Activated B cell treated with CpG ODN at 0.5 μM for 24 hours (primary cell): ENCODE measurements around the gene PLN. TPM values are rescaled to one million over a fixed set of nuclear protein-coding genes. Genes with fewer than 3 reads are reported as not detected.

Source experiments
- ATAC-seq: fragments of 200-7000 bp; cut with Tn5 transposase; one replicate; pipeline ENCODE4 v1.10.0; 2021; ENCODE audit warnings: low read depth, mild to moderate bottlenecking, moderate library complexity
- CTCF ChIA-PET: fragments of 350-600 bp; sonication (Branson Sonifier 250); formaldehyde crosslinking; loops from one replicate; lab custom pipeline; 2021; ENCODE audit warnings: antibody characterized with exemption; lab: Charles Lee
- POLR2A ChIA-PET: fragments of 350-600 bp; sonication (Branson Sonifier 250); formaldehyde crosslinking; loops from one replicate; lab custom pipeline; 2021; ENCODE audit warnings: antibody characterized with exemption; lab: Charles Lee
- DNase-seq: peaks from one replicate; pipeline ENCODE4 v3.0.0; 2022
- H3K27ac Mint-ChIP-seq: one replicate; pipeline ENCODE4 v1.8.0; 2020; ENCODE audit warnings: mixed read lengths
- H3K27me3 Mint-ChIP-seq: one replicate; pipeline ENCODE4 v1.8.0; 2021; ENCODE audit warnings: mixed read lengths
- H3K36me3 Mint-ChIP-seq: one replicate; pipeline ENCODE4 v1.8.0; 2021; ENCODE audit warnings: low read depth, mixed read lengths
- H3K4me1 Mint-ChIP-seq: one replicate; pipeline ENCODE4 v1.8.0; 2021; ENCODE audit warnings: mixed read lengths
- H3K4me3 Mint-ChIP-seq: one replicate; pipeline ENCODE4 v1.8.0; 2020; ENCODE audit warnings: mild to moderate bottlenecking, mixed read lengths
- H3K9me3 Mint-ChIP-seq: one replicate; pipeline ENCODE4 v1.8.0; 2020; ENCODE audit warnings: mixed read lengths
- CTCF ChIP-seq: fragments of 200-600 bp; IDR thresholded peaks from one replicate; pipeline ENCODE4 v1.8.0; 2022; ENCODE audit warnings: antibody characterized with exemption, mild to moderate bottlenecking
- intact Hi-C: fragments of 100-400 bp; cut with micrococcal nuclease; formaldehyde crosslinking; loops from one replicate; pipeline ENCODE4 v1.15.1; 2024
- total RNA-seq: library from RNA; stranded (reverse); gene quantifications from 2 replicates; pipeline ENCODE4 v1.2.3, GENCODE V29; 2022

Gene PLN
- total RNA-seq, 1 donor from 2014 or later, result not detected

DNA sequence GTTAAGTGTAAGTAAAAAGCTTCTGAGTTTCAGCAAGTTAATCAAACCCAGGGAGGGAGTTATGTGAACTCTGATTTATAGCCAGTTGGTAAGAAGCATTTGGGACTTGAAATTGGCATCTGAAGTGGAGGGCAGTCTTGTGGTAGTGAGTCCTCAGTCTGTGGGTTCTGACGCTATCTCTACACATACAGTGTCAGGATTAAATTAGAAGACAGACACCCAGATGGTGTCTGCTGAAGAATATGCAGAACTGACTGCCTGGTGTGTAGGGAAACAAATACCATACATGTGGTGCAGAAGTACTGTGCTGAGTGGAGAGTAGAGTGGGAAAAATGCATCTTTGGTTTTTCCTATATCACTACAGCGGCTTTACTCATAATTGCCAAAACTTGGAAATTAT is 43.5 kb upstream of the PLN start:
- no peak for TF ChIP-seq CTCF
- no peak for ATAC-seq
- no peak for DNase-seq
- Mint-ChIP-seq H3K9me3 (peaks cover 2% of the 10 kb centered on the region), H3K27ac (no peak overlapping the region), H3K36me3 (peaks cover 47% of the 10 kb centered on the region), H3K27me3 (no peaks in the 10 kb centered on the region), H3K4me3 (no peak overlapping the region), H3K4me1 (no peaks in the 10 kb centered on the region)
- intact Hi-C loops, result loop anchor here (5.0 kb wide), 2 partner anchors 222 to 1157 kb away; no protein-coding TSS in a partner anchor
- ChIA-PET POLR2A (no interaction called here), CTCF (no interaction called here)

- Mint-ChIP-seq H3K27ac (no peak overlapping the region), H3K4me3 (no peak overlapping the region), H3K36me3 (peaks cover 43% of the 10 kb centered on the region), H3K9me3 (no peaks in the 10 kb centered on the region), H3K27me3 (no peaks in the 10 kb centered on the region), H3K4me1 (no peaks in the 10 kb centered on the region)
- ChIA-PET POLR2A (no interaction called here), CTCF (no interaction called here)
- intact Hi-C loops, result loop anchor here (5.0 kb wide), 2 partner anchors 223 to 1158 kb away; no protein-coding TSS in a partner anchor
- TF ChIP-seq CTCF, result no peak
- DNase-seq (no peak), ATAC-seq (no peak)
Measured at GRCh38 chr6:118505656-118506055, 42.4 kb upstream of the PLN start.

DNA sequence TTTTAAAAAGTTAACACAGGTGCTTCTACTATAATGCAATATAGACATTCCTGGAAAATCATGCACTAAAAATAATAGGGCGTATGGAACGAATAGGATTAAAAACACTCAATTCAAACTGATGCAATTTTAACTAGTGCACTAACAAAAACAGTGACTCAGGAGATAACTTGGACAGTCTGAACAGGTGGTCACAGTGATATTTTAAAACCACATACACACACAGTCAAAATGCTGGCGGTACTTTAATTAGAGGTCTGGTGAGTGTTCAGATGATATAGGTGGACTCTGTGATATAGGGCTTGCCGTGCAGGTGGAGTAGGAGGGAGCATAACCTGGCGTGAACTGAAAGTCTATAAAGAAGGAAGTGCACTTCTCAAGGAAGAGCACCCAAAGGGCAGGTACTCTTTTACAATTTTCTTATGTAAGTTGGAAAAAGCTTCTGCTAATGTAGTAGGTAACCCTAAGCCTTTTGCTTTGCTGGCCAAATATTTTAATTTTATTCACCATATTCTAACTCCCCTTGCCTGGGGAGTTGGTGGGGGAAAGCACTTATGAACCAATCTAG is 41.9 kb upstream of the PLN start:
- Mint-ChIP-seq H3K36me3 (peaks cover 38% of the 10 kb centered on the region), H3K27me3 (no peaks in the 10 kb centered on the region), H3K4me1 (no peaks in the 10 kb centered on the region), H3K4me3 (no peak overlapping the region), H3K9me3 (no peaks in the 10 kb centered on the region), H3K27ac (no peak overlapping the region)
- DNase-seq (no peak), ATAC-seq (no peak)
- POLR2A ChIA-PET, result no interaction called here
- TF ChIP-seq CTCF, result no peak
- CTCF ChIA-PET, result no interaction called here
- intact Hi-C loops, result loop anchor here (5.0 kb wide), 2 partner anchors 224 to 1159 kb away; no protein-coding TSS in a partner anchor

DNA sequence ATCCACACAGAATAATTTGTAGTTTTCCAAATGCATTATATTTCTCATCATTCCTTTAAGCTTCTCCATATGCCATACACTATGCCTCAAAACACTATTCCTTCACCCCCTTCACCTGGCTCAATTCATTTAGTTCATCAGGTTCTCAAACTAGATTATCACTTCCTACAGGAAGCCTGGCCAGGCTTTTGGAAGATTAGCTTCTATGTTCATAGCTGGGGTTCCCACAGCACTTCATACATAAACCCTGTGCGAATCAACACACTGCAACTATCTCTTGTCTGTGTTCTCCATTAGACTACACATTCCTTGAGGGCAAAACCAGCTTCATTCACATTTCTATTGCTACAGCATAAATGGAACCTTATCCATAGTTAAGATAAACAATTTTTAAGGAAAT is 40.5 kb upstream of the PLN start:
- Mint-ChIP-seq H3K27me3 (no peaks in the 10 kb centered on the region), H3K4me3 (no peak overlapping the region), H3K27ac (no peak overlapping the region), H3K9me3 (no peaks in the 10 kb centered on the region), H3K4me1 (no peaks in the 10 kb centered on the region), H3K36me3 (peaks cover 33% of the 10 kb centered on the region)
- ChIA-PET POLR2A (no interaction called here), CTCF (no interaction called here)
- ATAC-seq (no peak), DNase-seq (no peak)
- no peak for TF ChIP-seq CTCF
- intact Hi-C loops, result loop anchor here (2.0 to 5.0 kb wide), 3 partner anchors 225 to 1160 kb away; no protein-coding TSS in a partner anchor

DNA sequence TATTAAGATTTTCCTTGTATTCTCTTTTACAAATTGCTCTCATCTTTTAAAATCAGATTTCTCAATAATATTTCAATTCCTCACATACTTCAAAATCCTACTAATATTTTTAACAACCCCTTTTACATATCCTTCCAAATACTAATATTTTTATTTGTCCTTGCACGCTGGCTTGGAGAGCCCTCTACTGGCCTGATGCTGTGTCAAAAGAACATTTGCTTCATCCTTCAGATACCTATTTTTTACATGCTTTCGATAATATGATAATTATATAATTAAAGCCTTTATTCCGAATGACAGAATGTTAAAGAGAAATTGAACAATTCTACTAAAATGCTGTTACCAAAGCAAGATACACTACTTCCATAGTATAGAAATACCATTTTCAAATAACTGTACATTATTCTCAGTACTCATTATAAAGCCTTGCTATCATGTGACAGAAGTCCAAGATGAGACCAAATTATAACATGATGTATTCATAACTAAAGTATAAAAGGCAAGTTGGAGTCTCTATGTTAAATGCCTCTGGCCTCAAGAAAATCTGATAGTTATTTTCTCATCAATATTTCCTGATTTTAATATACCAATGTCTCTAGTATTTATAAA is 39.0 kb upstream of the PLN start:
- ChIA-PET CTCF (no interaction called here), POLR2A (no interaction called here)
- DNase-seq (no peak), ATAC-seq (no peak)
- H3K27ac Mint-ChIP-seq, result no peak overlapping the region
- peaks cover 22% of the 10 kb centered on the region for H3K36me3 Mint-ChIP-seq
- H3K4me1 Mint-ChIP-seq, result no peaks in the 10 kb centered on the region
- intact Hi-C loops, result loop anchor here (2.0 to 5.0 kb wide), 3 partner anchors 227 to 1162 kb away; no protein-coding TSS in a partner anchor
- H3K27me3 Mint-ChIP-seq, result no peaks in the 10 kb centered on the region
- TF ChIP-seq CTCF, result no peak
- H3K4me3 Mint-ChIP-seq, result no peak overlapping the region
- no peaks in the 10 kb centered on the region for H3K9me3 Mint-ChIP-seq
